ENCODE results near the gene CNP.
"Not testable (repeated sequence)": the region's sequence is repeated elsewhere in the genome, so short reads cannot be mapped to it uniquely, and the experiment has no call there.

The CNP gene

GRCh38 chr17:41966463-41967140 lies at the start of gene CNP:
Gene CNP (plus strand): TSS chr17:41966795. CDS start chr17:41966885, 90 bp downstream.
- DNase-seq: peak; percentile 84

GRCh38 chr17:41917192-41917591 lies 49.4 kb upstream of the CNP start:
- DNase-seq: no peak

GRCh38 chr17:41917679-41918313 lies 48.8 kb upstream of the CNP start:
- peak; percentile 12 for DNase-seq

GRCh38 chr17:41918314-41919164 lies 48.1 kb upstream of the CNP start, which contains the start of gene ACLY:
Gene ACLY (minus strand): TSS chr17:41918951. CDS start chr17:41913873, 5,078 bp downstream.
- peak; percentile 93 for DNase-seq

GRCh38 chr17:41919165-41919817 lies 47.3 kb upstream of the CNP start:
- no peak for DNase-seq

GRCh38 chr17:41919840-41920579 lies 46.6 kb upstream of the CNP start:
- no peak for DNase-seq

GRCh38 chr17:41920580-41920955 lies 46.0 kb upstream of the CNP start:
- DNase-seq: no peak

- DNase-seq: no peak
These were observed 40.5 kb upstream of the CNP start for GRCh38 chr17:41925991-41926590.

GRCh38 chr17:41928693-41929251 lies 37.8 kb upstream of the CNP start:
- no peak for DNase-seq

- DNase-seq: peak; percentile 91
These were observed 36.4 kb upstream of the CNP start, which contains the start of gene ODAD4 for GRCh38 chr17:41930009-41930832. Gene ODAD4 (plus strand): TSS chr17:41930617. CDS start chr17:41930724, 107 bp downstream.

GRCh38 chr17:41930833-41931156 lies 35.8 kb upstream of the CNP start:
- not testable (repeated sequence) for DNase-seq

GRCh38 chr17:41931715-41932114 lies 34.9 kb upstream of the CNP start:
- DNase-seq: not testable (repeated sequence)

- DNase-seq: no peak
These were observed 33.7 kb upstream of the CNP start for GRCh38 chr17:41932816-41933389.

GRCh38 chr17:41935641-41936040 lies 31.0 kb upstream of the CNP start:
- no peak for DNase-seq

- DNase-seq: no peak
These were observed 28.3 kb upstream of the CNP start for GRCh38 chr17:41937970-41938954.

- DNase-seq: no peak
These were observed 27.4 kb upstream of the CNP start for GRCh38 chr17:41939044-41939692.

GRCh38 chr17:41939693-41940090 lies 26.9 kb upstream of the CNP start:
- DNase-seq: no peak

- DNase-seq: no peak
These were observed 25.4 kb upstream of the CNP start for GRCh38 chr17:41941168-41941567.

Data from activated T-cell treated with anti-CD3 and anti-CD28 coated beads for 4 hours (primary cell).